ENCODE results near the gene GNAL.

The GNAL gene

DNA sequence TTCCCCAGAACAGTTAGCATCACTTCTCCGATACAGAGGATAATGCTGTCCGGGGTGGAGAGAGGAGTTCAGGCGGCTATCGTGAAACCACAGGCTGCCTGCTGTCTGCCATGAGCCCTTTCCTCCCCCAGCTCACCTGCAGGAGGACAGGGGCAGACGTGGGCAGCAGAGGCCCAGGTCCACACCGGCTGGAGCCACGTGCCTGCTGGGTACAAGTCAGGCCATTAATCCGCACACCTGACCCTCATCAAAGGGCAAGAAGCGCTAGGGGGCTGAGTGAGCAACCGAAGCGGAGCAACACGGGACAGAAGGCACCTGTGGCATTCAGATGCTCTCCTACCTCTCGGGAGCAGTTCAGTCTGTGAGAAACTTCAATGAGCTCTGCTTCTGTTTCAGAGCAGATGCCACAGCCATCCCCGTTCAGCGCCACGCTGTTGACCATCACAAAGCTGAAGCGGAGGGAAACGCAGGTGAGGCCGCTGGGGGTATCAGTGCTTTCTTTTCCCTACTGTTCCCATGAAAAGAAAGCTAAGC, 197.6 kb downstream of the GNAL start:
- Histone ChIP-seq H3K14ac (ENCODE audit: low read length in 2 of 2) (no peak overlapping the region), H3K9ac (ENCODE audit: low read length) (no peak overlapping the region), H3K4me3 (ENCODE audit: insufficient read depth in 1 of 2, low read depth in 1 of 2, low read length in 2 of 2) (no peak overlapping the region), H3K18ac (ENCODE audit: low read depth in 1 of 2, low read length in 2 of 2) (no peak overlapping the region), H3K79me1 (replicated peaks; ENCODE audit: low read length, poor library complexity, severe bottlenecking) (no peaks in the 10 kb centered on the region), H2AFZ (ENCODE audit: low read depth, low read length) (no peak overlapping the region), H2BK12ac (ENCODE audit: low read length in 2 of 2) (no peak overlapping the region), H3K4me2 (ENCODE audit: low read length, poor library complexity, severe bottlenecking) (no peak overlapping the region), H2BK5ac (ENCODE audit: low read depth, low read length, poor library complexity, severe bottlenecking) (no peak overlapping the region), H3K4ac (ENCODE audit: low read depth in 1 of 2, low read length in 2 of 2) (no peak overlapping the region), H2AK5ac (ENCODE audit: low read length, severe bottlenecking) (no peak overlapping the region), H4K8ac (ENCODE audit: low read length) (no peak overlapping the region), H4K91ac (ENCODE audit: low read length) (no peak overlapping the region), H3K27me3 (ENCODE audit: control insufficient read depth in 1 of 2, insufficient read depth in 1 of 2, low read length in 2 of 2) (no peaks in the 10 kb centered on the region), H2BK15ac (ENCODE audit: low read depth, poor library complexity, severe bottlenecking) (no peak overlapping the region), H3K27ac (ENCODE audit: low read length, poor library complexity, severe bottlenecking) (no peak overlapping the region), H2BK120ac (ENCODE audit: low read depth, low read length) (no peak overlapping the region), H3K23ac (ENCODE audit: low read length in 2 of 2) (no peak overlapping the region), H3K36me3 (ENCODE audit: control insufficient read depth in 1 of 2, insufficient read depth in 2 of 2, low read depth in 1 of 2, low read length in 2 of 2) (peaks cover 36 to 83% of the 10 kb centered on the region in 2 experiments), H3K4me1 (ENCODE audit: control insufficient read depth, insufficient read depth, low read depth, low read length) (no peaks in the 10 kb centered on the region), H3K9me3 (ENCODE audit: control insufficient read depth, low read length) (no peaks in the 10 kb centered on the region)
- no peak for DNase-seq
- 96% methylated on average over 19 of the region's 19 CpGs for WGBS

DNA sequence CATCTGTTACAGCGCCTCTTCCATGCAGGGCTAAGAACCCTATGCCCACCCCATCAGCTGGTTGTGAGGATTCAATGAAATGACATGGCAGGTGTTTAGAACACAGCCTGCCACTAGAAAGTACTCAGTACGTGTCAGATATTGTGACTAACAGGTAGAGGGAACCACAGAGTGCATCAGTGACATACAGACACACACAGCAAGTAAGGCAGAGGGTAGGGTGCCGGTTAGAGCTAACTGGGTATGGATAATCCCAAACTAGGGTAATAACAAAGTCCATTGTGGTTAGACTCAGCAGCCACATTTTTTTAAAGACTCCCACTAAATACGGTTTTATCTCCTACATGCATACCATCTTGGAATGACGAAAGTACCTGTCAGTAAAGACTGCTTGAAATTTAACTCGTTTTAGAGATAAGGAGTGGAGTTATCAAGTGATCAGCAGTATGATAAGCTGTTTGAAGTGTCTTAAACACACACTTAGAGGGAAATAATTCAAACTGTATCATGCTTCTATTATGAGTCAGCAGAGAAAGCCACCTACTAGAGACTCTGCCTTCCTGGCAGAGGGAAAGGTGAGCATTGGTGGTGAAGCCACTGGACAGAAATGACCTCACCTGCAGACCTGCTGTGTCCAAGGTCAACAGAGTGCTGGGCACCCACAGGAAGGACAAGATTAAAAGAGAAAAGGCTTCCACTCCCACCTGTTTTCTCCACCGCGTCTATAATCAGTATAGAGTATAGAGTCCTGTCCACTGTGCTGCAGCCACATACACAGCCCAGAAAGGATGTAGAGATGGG, 198.5 kb downstream of the GNAL start:
- Histone ChIP-seq H3K4ac (ENCODE audit: low read depth in 1 of 2, low read length in 2 of 2) (no peak overlapping the region), H3K14ac (ENCODE audit: low read length in 2 of 2) (no peak overlapping the region), H3K4me3 (ENCODE audit: insufficient read depth in 1 of 2, low read depth in 1 of 2, low read length in 2 of 2) (no peak overlapping the region), H4K8ac (ENCODE audit: low read length) (no peak overlapping the region), H3K9me3 (ENCODE audit: control insufficient read depth, low read length) (no peaks in the 10 kb centered on the region), H3K9ac (ENCODE audit: low read length) (no peak overlapping the region), H2BK5ac (ENCODE audit: low read depth, low read length, poor library complexity, severe bottlenecking) (no peak overlapping the region), H4K91ac (ENCODE audit: low read length) (no peak overlapping the region), H2AK5ac (ENCODE audit: low read length, severe bottlenecking) (no peak overlapping the region), H2BK120ac (ENCODE audit: low read depth, low read length) (no peak overlapping the region), H3K18ac (ENCODE audit: low read depth in 1 of 2, low read length in 2 of 2) (no peak overlapping the region), H3K4me1 (ENCODE audit: control insufficient read depth, insufficient read depth, low read depth, low read length) (peaks cover 2% of the 10 kb centered on the region), H2BK15ac (ENCODE audit: low read depth, poor library complexity, severe bottlenecking) (no peak overlapping the region), H3K27me3 (ENCODE audit: control insufficient read depth in 1 of 2, insufficient read depth in 1 of 2, low read length in 2 of 2) (no peaks in the 10 kb centered on the region), H3K79me1 (replicated peaks; ENCODE audit: low read length, poor library complexity, severe bottlenecking) (no peaks in the 10 kb centered on the region), H3K27ac (ENCODE audit: low read length, poor library complexity, severe bottlenecking) (no peak overlapping the region), H2BK12ac (ENCODE audit: low read length in 2 of 2) (no peak overlapping the region), H2AFZ (ENCODE audit: low read depth, low read length) (no peak overlapping the region), H3K4me2 (ENCODE audit: low read length, poor library complexity, severe bottlenecking) (no peak overlapping the region), H3K36me3 (ENCODE audit: control insufficient read depth in 1 of 2, insufficient read depth in 2 of 2, low read depth in 1 of 2, low read length in 2 of 2) (peaks cover 40 to 85% of the 10 kb centered on the region in 2 experiments), H3K23ac (ENCODE audit: low read length in 2 of 2) (no peak overlapping the region)
- 93% methylated on average over 5 of the region's 8 CpGs for WGBS
- no peak for DNase-seq

DNA sequence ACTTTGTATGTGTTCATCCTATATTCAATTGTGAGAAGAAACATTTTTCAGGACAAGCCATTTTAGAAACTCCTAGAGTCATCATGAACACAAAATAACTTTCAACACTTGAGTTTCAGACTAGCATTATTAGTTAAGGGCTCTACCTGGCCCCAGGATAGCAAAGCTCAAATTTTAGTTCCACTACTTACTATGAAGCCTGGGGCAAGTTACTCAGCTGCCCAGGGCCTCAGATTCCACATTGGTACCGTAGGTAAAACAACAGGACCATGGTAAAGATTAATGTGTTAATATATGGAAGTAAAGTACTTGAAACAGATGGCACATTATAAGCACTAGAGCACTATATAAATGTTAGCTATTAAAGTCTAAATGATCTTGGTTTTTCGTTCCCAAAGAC, 199.7 kb downstream of the GNAL start:
- H3K4me2 ChIP-seq (ENCODE audit: low read length, poor library complexity, severe bottlenecking): no peak overlapping the region
- H3K4me1 ChIP-seq (ENCODE audit: control insufficient read depth, insufficient read depth, low read depth, low read length): peaks cover 2% of the 10 kb centered on the region
- H2BK15ac ChIP-seq (ENCODE audit: low read depth, poor library complexity, severe bottlenecking): no peak overlapping the region
- H4K91ac ChIP-seq (ENCODE audit: low read length): no peak overlapping the region
- no peak overlapping the region for H3K14ac ChIP-seq (ENCODE audit: low read length in 2 of 2)
- H4K8ac ChIP-seq (ENCODE audit: low read length): no peak overlapping the region
- H2BK5ac ChIP-seq (ENCODE audit: low read depth, low read length, poor library complexity, severe bottlenecking): no peak overlapping the region
- no peak overlapping the region for H2AFZ ChIP-seq (ENCODE audit: low read depth, low read length)
- H3K9me3 ChIP-seq (ENCODE audit: control insufficient read depth, low read length): no peaks in the 10 kb centered on the region
- no peak overlapping the region for H3K23ac ChIP-seq (ENCODE audit: low read length in 2 of 2)
- no peak overlapping the region for H3K4me3 ChIP-seq (ENCODE audit: insufficient read depth in 1 of 2, low read depth in 1 of 2, low read length in 2 of 2)
- 100% methylated on average over 1 of the region's 2 CpGs for WGBS
- H3K9ac ChIP-seq (ENCODE audit: low read length): no peak overlapping the region
- peaks cover 40 to 86% of the 10 kb centered on the region in 2 experiments for H3K36me3 ChIP-seq (ENCODE audit: control insufficient read depth in 1 of 2, insufficient read depth in 2 of 2, low read depth in 1 of 2, low read length in 2 of 2)
- H3K4ac ChIP-seq (ENCODE audit: low read depth in 1 of 2, low read length in 2 of 2): no peak overlapping the region
- no peak overlapping the region for H2AK5ac ChIP-seq (ENCODE audit: low read length, severe bottlenecking)
- H3K27ac ChIP-seq (ENCODE audit: low read length, poor library complexity, severe bottlenecking): no peak overlapping the region
- no peaks in the 10 kb centered on the region for H3K27me3 ChIP-seq (ENCODE audit: control insufficient read depth in 1 of 2, insufficient read depth in 1 of 2, low read length in 2 of 2)
- H3K79me1 ChIP-seq (replicated peaks; ENCODE audit: low read length, poor library complexity, severe bottlenecking): no peaks in the 10 kb centered on the region
- H3K18ac ChIP-seq (ENCODE audit: low read depth in 1 of 2, low read length in 2 of 2): no peak overlapping the region
- no peak overlapping the region for H2BK12ac ChIP-seq (ENCODE audit: low read length in 2 of 2)
- H2BK120ac ChIP-seq (ENCODE audit: low read depth, low read length): no peak overlapping the region
- no peak for DNase-seq

DNA sequence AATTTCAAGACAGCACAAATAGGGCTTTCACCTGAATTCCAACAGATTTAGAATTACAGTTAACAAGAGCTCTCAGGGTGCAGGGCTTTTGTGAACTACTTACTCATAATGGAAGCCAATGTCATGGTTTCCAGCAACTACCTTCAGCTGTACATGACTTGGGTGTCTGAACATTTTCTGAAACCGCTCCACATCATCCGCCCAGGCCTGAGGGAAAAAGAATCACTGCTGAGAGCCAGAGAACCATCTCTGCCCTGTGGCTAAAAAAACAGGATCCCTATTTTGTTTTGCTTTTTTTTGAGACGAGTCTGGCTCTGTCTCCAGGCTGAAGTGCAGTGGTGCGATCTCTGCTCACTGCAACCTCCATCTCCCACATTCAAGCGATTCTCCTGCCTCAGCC, 200.2 kb downstream of the GNAL start:
- H2AFZ ChIP-seq (ENCODE audit: low read depth, low read length): no peak overlapping the region
- H3K27me3 ChIP-seq (ENCODE audit: control insufficient read depth in 1 of 2, insufficient read depth in 1 of 2, low read length in 2 of 2): no peaks in the 10 kb centered on the region
- no peak overlapping the region for H3K27ac ChIP-seq (ENCODE audit: low read length, poor library complexity, severe bottlenecking)
- H3K9ac ChIP-seq (ENCODE audit: low read length): no peak overlapping the region
- no peaks in the 10 kb centered on the region for H3K9me3 ChIP-seq (ENCODE audit: control insufficient read depth, low read length)
- WGBS: 100% methylated on average over 4 of the region's 5 CpGs
- H2BK12ac ChIP-seq (ENCODE audit: low read length in 2 of 2): no peak overlapping the region
- no peak overlapping the region for H3K4me3 ChIP-seq (ENCODE audit: insufficient read depth in 1 of 2, low read depth in 1 of 2, low read length in 2 of 2)
- H3K4me2 ChIP-seq (ENCODE audit: low read length, poor library complexity, severe bottlenecking): no peak overlapping the region
- H3K23ac ChIP-seq (ENCODE audit: low read length in 2 of 2): no peak overlapping the region
- H4K8ac ChIP-seq (ENCODE audit: low read length): no peak overlapping the region
- no peak overlapping the region for H2BK5ac ChIP-seq (ENCODE audit: low read depth, low read length, poor library complexity, severe bottlenecking)
- H3K4me1 ChIP-seq (ENCODE audit: control insufficient read depth, insufficient read depth, low read depth, low read length): peaks cover 2% of the 10 kb centered on the region
- no peaks in the 10 kb centered on the region for H3K79me1 ChIP-seq (replicated peaks; ENCODE audit: low read length, poor library complexity, severe bottlenecking)
- H3K14ac ChIP-seq (ENCODE audit: low read length in 2 of 2): no peak overlapping the region
- H2BK15ac ChIP-seq (ENCODE audit: low read depth, poor library complexity, severe bottlenecking): no peak overlapping the region
- no peak overlapping the region for H4K91ac ChIP-seq (ENCODE audit: low read length)
- no peak overlapping the region for H2BK120ac ChIP-seq (ENCODE audit: low read depth, low read length)
- H3K18ac ChIP-seq (ENCODE audit: low read depth in 1 of 2, low read length in 2 of 2): no peak overlapping the region
- no peak overlapping the region for H3K4ac ChIP-seq (ENCODE audit: low read depth in 1 of 2, low read length in 2 of 2)
- no peak for DNase-seq
- H2AK5ac ChIP-seq (ENCODE audit: low read length, severe bottlenecking): no peak overlapping the region
- peaks cover 40 to 83% of the 10 kb centered on the region in 2 experiments for H3K36me3 ChIP-seq (ENCODE audit: control insufficient read depth in 1 of 2, insufficient read depth in 2 of 2, low read depth in 1 of 2, low read length in 2 of 2)

All from mesenchymal stem cell (in vitro differentiated cells and primary cell).